GM19099 (cell line): ENCODE results near the gene SLC4A1AP.

Experiments used
- POLR2A ChIP-seq: IDR thresholded peaks from 3 replicates; pipeline ENCODE4 v1.6.1; 2011; ENCODE audit warnings: low read depth; ENCODE audit not compliant: insufficient read length; ENCODE audit errors: extremely low read depth

SLC4A1AP gene, protein sequence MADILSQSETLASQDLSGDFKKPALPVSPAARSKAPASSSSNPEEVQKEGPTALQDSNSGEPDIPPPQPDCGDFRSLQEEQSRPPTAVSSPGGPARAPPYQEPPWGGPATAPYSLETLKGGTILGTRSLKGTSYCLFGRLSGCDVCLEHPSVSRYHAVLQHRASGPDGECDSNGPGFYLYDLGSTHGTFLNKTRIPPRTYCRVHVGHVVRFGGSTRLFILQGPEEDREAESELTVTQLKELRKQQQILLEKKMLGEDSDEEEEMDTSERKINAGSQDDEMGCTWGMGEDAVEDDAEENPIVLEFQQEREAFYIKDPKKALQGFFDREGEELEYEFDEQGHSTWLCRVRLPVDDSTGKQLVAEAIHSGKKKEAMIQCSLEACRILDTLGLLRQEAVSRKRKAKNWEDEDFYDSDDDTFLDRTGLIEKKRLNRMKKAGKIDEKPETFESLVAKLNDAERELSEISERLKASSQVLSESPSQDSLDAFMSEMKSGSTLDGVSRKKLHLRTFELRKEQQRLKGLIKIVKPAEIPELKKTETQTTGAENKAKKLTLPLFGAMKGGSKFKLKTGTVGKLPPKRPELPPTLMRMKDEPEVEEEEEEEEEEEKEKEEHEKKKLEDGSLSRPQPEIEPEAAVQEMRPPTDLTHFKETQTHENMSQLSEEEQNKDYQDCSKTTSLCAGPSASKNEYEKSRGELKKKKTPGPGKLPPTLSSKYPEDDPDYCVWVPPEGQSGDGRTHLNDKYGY

DNA sequence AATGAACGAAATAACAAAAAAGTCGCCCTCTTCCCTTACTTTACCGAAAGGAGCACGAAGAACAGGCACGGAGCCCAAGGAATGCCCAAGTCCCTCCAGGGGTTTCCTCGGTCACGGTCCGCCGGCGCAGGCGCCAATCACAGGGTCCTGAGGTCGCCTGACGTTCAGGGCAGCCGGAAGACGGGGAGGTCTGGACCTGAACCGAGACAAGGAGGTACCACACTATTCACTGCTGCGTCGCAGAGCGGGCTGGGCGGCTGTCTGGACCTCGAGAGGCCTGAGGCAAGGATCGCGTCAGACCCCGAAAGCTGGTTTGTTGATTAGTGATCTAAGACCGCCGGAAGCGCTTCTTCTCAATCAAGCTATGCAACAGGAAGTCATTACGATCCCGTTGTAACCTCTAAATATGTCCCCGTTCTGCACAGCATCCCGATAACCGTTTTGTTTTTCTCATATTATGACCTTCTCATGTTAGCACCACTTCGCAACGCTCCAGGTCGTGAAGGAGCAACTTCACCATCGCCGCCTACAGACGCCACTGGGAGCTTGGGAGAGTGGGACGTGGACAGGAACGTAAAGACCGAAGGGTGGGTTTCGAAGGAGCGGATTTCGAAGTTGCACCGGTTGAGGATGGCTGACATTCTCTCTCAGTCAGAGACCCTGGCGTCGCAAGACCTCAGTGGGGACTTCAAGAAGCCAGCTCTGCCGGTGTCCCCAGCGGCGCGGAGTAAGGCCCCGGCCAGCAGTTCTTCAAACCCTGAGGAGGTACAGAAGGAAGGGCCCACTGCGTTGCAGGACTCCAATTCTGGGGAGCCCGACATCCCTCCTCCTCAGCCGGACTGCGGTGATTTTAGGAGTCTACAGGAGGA is at the start of gene SLC4A1AP, which contains the start of gene SUPT7L:
TSS of gene SLC4A1AP (plus strand) at position 605 of the 869 bp plus-strand sequence. CDS start at position 631, 26 bp downstream.
TSS of gene SUPT7L (minus strand) at position 330 of the 869 bp plus-strand sequence. CDS start 1,422 bp downstream, outside the sequence.
- TF ChIP-seq POLR2A: peak; percentile 69

DNA sequence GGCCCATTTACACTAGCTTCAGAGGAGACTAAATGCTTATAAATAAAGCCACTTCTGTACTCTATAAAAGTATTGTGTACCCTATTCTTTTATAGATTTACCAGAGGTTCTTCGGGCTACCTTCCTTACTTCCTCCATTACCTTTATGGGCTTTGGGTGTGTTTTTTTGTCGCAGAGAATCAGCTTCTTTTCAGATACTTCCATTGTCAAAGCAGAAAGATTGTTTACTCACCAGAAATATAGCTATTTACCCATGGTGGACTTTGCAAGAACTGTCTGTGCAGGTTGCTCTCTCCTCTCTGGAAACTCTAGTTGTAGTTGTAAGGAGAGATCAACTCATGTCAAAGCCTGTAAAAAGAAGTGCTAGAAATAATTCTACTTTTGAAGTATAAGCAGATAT is 49.7 kb upstream of the SLC4A1AP start:
- no peak for TF ChIP-seq POLR2A

DNA sequence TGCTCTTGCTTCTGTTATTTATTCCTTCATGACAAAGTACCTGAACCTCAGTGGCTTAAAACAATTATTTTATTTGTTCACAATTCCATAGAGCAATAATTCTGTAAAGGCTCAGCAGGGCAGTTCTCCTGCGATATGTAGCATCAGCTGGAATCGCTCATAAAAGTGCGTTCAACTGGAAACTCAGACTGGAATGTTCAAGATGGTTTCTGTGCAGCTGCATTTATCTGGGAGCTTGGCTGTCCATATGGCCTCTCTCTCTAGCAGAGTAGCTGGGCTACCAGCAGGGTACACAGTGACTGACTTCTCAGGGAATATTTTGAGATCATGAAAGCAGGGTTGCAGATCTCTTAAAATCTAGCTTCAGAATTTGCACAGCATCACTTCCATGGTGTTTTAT is 48.4 kb upstream of the SLC4A1AP start:
- no peak for TF ChIP-seq POLR2A

DNA sequence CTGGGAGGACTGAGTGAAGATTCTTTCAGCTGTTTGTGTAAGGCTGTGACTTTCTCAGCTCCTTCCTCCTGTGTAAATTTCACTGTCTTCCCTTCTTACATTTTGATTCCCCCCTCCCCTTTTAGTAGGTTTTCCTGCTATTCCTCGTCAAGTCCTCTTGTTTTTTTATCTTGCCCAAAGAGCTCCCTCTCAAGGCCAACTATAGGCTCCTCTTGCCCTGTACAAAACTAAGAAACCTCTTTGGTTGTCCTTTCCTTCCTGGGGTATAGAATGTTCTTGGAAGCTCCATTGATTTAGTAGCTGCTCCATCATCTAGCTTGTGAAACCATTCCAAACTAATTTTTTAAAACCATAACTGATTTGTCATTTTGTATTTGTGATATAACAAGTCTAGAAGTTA is 42.2 kb upstream of the SLC4A1AP start:
- no peak for TF ChIP-seq POLR2A

DNA sequence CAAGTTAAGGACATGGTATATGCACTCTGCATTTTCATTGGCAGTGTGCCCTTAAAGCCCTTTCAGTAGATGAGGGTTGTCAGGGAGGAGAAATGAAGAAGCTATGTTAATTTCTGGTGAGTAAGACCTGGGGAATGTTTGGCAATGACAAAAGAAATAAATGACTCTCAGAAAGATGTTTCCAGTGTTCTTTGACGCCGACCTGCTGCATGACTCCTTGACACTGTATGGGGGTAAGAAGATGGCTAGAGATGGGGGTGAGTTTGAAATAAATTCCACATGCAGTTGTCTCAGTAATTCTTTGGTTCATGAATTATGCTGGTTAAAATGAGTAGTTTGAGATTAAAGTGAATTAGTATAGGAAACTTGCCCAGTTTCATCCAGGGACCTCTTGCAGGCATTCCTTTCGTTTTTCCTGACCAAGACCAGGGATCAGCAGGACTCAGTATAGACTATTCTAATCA is 40.7 kb upstream of the SLC4A1AP start:
- TF ChIP-seq POLR2A: no peak

DNA sequence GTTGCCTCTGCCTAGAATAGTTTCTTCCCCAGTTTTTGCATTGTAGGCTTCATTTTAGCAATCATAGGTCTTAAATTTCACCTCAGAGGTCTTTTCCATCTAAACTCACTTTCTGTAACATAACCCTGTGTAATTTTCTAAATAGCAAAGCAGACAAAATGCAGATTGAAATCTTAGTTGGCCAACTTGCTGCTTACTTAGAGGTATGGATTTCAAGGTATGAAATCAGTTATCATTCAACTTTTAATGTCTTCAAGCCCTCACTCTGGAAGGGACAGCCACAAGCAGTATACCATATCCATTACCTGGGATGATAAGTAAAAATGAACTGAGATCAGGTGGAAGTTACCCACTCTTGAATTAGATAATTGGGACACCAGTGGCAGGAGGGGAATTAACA is 38.7 kb upstream of the SLC4A1AP start:
- no peak for TF ChIP-seq POLR2A

DNA sequence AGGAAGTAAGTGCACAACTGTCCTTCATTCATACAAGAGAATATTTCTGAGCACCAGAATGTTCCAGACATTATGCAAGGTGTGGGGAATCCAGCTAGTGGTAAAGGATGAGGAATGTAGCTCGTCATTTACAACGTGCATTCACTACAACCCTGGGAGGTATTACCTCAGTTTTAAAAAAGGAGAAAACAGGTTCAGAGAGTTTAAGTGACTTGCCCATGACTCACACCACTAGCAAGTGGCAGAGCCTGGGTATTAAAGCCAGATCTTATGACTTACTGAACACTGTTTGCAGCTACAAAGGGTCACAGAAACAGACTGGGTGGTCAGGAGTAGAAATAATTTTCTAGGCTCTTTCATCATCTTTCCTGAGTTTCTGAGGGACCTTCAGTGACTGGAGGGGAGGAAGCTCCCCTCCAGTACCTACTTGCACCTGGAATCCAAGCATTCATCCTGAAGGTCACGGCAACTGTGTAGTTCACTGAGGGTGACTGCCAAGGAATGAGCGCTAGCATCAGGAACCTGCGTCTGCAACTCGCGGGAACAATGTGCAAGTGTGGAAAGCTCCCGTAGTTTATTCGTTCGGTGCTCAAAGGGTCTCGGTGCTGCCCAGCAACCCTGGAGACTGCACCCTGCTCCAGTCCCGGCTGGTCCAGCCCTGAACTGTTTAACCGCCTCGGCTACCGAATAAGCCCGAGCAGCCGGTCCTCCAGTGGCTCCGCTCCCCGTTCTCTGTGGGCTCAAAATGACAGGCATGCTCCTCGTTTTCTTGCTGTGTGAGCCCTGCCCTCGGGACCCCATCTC is 35.5 kb upstream of the SLC4A1AP start:
- TF ChIP-seq POLR2A: no peak

DNA sequence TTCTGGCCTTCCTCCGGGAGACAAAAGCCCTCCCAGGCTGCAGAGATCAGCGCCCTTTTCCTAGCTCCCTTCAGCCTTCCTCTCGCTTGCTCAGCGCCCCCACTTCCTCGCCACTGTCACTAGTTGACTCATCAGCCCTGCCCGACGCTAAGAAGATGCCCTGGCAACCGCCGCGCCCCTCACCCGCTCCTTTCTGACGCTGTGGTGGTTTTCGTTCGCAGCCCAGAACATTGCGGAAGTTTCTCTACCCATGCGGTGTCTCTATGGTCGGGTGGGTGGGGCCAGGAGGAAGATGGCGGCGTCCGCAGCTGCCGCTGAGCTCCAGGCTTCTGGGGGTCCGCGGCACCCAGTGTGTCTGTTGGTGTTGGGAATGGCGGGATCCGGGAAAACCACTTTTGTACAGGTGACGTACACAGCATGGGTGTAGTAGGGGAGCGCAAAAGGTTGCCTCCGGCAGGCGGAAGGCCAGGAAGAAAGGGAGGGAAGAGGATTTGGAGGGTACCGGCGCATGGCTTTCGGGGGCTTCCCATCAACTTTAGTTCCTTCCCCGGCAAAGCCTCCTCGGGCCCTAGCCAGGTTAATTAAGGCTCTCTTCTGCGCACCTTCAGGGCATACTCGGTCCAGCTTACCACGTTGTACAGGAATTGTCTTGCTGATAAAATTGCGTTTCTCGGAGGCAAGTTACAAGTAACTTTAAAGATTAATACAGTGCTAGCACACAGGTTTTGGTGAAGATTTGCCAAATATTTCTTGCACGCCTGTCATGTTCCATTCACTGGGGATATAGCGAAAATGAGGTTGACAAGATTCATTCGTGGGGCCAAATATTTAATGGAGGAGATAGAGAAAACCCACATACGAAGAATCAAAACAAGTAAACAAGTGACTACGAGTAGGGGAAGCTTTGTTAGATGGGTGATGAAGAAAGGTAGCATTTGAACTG is 34.7 kb upstream of the SLC4A1AP start, which contains the start of the genes CCDC121 and GPN1:
TSS of gene CCDC121 (minus strand) at position 246 of the 943 bp plus-strand sequence. CDS start 1,213 bp downstream, outside the sequence.
TSS of gene GPN1 (plus strand) at position 284 of the 943 bp plus-strand sequence. CDS start at position 293, 9 bp downstream.
- TF ChIP-seq POLR2A: peak; percentile 98

DNA sequence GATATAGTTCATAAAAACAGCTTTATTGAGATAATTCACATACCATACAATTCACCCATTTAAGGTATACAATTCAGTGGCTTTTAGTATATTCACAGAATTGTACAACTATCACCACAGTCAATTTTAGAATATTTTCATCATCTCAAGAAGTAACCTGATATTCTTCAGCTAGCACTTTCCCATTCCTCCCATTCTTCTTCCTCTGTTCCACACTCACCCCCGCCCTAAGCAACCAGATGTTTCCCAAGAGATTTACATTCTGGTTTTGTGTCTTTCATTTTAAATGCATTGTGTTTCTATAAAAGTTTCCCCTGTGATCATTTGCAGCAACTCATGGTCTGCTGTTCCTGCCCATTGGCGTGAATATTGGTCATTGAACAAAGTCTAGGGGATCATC is 29.4 kb upstream of the SLC4A1AP start:
- TF ChIP-seq POLR2A: no peak

DNA sequence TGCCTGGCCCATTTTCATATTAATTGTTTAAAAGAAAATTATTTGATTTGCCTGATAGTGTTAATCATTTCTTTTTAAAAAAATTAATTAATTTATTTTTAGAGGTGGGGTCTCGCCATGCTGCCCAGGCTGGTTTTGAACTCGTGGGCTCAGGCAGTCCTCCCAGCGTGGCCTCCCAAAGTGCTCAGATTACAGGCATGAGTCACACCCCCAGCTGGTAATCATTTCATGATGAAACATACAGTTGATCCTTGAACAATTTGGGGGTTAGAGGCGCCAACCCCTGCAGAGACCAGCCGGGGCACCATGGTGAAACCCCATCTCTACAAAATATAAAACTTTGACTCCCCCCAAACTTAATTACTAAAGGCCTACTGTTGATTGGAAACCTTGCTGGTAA is 26.9 kb upstream of the SLC4A1AP start:
- TF ChIP-seq POLR2A: no peak

DNA sequence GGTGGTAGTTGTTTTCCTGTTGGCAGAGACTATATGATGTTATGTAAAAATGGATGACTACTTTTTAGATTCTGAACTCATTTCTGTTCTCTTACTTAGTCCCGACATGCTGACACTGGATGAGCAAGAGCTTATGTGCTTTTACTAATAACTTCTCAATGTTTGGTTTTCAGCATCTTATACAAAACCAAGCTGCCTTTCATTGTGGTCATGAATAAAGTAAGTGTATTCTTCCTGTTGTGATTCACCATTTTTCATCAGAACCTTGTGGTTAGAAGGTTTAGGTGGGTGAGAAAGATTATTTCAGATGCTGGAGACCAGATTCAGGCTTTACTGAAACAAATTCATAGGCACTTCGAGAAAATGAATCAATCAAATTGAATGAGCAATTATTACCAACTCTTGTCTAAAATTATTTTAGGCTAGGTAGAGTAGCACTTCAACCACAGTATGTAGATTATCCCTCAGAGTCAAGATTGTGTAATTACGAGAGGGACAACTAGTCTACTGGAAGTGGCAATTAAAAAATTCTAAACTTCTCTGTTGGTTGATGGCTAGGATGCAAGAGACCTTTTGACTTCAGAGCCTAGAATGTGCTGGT is 25.6 kb upstream of the SLC4A1AP start:
- no peak for TF ChIP-seq POLR2A

DNA sequence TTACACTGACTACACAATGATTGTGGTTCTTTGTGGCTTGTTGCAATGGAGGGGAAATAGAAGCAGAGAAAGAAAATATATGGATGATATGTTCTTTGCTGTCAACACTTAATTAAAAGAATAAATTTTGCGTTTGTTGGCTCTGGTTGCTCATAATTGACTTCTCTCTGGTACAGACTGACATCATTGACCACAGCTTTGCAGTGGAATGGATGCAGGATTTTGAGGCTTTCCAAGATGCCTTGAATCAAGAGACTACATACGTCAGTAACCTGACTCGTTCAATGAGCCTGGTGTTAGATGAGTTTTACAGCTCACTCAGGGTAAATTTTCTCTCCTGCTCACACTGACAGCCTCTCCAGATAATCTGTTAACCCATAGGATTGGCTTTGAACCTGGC is 25.0 kb upstream of the SLC4A1AP start:
- TF ChIP-seq POLR2A: no peak
